HG02759 (cell line): ENCODE results near the gene CA14.
"Not testable (repeated sequence)": the region's sequence is repeated elsewhere in the genome, so short reads cannot be mapped to it uniquely, and the experiment has no call there.

ENCODE experiments used
- ATAC-seq: cut with Tn5 transposase; IDR thresholded peaks from one replicate; pipeline ENCODE4 v1.9.1; 2021; ENCODE audit warnings: mild to moderate bottlenecking, moderate library complexity; ENCODE audit not compliant: unreplicated experiment

The CA14 gene

DNA sequence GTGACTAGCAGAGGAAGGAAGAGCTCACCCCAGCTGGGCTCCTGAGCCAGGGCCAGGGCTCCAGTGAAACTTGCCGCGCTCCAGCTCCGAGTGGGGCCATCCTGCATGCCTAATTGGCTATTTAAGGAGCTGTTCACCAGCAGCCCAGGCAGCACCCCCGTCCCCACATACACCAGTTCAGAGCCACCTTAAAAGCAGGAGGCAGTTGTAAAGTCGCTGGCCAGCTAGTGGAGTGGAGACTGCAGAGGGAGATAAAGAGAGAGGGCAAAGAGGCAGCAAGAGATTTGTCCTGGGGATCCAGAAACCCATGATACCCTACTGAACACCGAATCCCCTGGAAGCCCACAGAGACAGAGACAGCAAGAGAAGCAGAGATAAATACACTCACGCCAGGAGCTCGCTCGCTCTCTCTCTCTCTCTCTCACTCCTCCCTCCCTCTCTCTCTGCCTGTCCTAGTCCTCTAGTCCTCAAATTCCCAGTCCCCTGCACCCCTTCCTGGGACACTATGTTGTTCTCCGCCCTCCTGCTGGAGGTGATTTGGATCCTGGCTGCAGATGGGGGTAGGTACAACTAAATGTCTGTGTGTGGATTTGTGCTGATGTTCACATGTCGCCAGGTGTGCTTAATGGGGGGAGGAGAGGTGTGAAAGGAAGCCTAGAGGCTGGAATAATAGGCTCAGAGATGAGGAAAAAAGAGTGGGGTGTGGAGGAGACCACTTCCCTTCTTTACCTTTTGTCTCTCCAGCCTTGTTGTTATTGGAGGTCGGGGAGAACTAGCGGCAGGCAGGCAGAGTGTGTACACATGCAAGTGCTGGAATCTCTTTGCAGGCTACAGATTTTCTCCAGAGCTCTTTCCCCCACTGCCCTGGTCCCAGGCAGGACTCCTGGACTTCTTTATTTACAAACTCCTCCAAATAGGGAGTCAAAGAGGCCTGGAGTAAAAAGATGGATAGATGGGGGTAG is at the start of gene CA14:
CA14 (plus strand) TSS at position 151 of the 962 bp plus-strand sequence; CDS start at position 506, 355 bp downstream.
- ATAC-seq = no peak

- not testable (repeated sequence) for ATAC-seq
Measured at GRCh38 chr1:150208460-150208859, 49.1 kb upstream of the CA14 start.

DNA sequence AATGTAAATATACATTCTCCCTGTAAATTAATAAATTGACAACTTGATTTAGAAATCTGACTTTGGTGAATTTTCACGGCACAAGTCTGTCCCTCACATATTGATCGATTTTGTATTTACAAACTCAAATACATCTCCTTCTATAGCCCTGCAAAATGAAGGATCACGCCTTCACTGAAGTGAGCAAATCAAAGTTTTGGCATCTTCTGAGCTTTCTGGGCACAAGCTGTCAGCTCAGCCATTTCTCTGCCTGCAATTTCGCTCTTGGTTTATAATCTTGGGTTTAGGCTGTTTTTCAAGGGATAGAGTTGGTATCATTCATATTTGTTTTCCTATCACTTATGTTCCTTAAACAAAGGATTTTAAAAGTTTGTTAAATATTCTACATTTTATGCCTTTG is 47.5 kb upstream of the CA14 start:
- ATAC-seq = no peak

GRCh38 chr1:150210706-150211105 is 46.9 kb upstream of the CA14 start:
- no peak for ATAC-seq

DNA sequence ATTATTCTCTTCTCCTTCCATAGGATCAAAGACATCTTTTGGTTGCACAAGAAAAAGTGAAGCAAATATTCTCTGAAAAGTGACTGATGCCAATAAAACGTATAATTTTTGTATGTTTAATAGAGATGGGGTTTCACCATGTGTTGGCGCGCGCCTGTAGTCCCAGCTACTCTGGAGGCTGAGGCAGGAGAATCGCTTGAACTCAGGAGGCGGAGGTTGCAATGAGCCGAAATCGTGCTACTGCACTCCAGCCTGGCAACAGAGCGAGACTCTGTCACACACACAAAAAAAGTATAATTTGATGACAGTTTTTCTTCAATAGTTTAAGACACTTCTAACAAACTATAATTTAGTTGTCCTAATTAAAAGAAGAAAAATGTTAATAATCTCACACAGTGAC is 45.5 kb upstream of the CA14 start:
- no peak for ATAC-seq

GRCh38 chr1:150213170-150214098 is 44.1 kb upstream of the CA14 start:
- peak; percentile 95 for ATAC-seq

- not testable (repeated sequence) for ATAC-seq
Measured at GRCh38 chr1:150214099-150214756, 43.3 kb upstream of the CA14 start.

DNA sequence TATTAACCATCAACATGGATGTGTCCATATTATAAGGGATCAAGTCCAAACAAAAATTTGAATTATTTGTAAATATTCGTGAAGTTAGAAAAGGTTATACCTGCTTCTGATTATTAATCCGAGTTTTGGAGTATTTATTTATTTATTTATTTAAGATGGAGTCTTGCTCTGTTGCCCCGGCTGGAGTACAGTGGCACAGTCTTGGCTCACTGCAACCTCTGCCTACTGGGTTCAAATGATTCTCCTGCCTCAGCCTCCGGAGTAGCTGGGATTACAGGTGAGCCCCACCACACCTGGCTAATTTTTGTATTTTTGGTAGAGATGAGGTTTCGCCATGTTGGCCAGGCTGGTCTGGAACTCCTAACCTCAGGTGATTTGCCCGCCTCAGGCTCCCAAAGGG is 41.7 kb upstream of the CA14 start:
- not testable (repeated sequence) for ATAC-seq

- ATAC-seq = no peak
Measured at GRCh38 chr1:150221552-150221951, 36.0 kb upstream of the CA14 start.

DNA sequence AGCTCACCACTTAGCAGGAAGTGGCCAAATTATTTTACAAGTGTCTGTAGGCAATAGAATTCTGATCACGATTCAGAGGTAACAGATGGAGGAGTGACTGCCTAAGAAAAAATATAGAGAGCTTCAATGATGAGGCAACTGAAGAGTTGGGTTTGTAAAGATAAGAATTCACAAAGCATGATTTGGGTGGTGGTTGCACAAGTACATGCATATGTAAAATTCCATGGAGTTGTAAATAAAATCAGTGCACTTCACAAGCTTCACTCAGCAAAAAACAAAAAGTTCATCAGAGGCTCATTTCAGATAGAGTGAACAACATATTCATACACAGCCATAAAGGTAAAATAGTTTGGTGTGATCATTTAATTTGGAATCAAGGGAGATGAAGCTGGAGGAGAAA is 32.6 kb upstream of the CA14 start:
- no peak for ATAC-seq

DNA sequence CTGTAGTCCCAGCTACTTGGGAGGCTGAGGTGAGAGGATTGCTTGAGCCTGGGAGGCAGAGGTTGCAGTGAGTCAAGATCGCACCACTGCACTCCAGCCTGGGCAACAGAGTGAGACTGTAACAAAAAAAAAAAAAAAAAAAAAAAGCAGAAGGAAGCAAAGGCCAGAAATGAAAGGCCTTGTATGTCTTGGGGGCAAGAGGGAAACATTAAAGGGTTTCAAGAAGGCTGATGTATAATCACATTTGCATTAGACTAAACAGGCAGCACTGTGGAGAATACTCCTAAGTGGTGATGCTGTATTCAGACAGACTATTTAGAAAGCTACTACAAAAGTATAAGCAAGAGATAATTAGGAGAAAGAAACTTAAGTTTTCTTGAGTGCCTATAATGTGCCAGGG is 32.0 kb upstream of the CA14 start:
- no peak for ATAC-seq

DNA sequence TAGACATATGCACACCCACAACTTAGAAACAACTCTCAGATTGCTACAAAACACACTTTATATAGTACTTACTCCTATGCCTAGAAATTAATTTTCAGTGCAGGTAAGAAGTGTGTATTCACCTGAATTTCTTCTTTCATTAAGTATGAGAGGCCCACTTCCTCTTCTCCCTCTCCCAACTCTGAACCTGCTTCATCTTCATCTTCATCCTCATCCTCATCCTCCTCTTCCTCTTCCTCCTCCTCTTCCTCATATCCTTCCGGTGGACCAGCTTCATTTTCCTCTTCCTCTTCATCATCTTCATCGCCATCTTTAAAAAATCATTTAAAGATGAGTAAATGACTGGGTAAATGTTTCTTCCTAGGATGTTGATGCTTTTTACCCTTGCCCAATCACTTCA is 31.1 kb upstream of the CA14 start:
- no peak for ATAC-seq

DNA sequence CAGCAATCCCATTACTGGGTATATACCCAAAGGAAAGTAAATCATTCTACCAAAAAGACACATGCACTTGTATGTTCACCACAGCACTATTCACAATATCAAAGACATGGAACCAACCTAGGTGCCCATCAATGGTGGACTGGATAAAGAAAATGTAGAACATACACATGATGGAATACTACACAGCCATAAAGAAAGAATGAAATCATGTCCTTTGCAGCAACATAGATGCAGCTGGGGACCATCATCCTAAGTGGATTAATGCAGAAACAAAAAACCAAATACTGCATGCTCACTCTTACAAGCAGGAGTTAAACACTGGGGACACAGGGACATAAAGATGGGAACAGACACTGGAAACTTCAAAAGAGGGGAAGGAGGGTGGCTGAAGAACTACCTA is 30.3 kb upstream of the CA14 start:
- no peak for ATAC-seq

- not testable (repeated sequence) for ATAC-seq
Measured at GRCh38 chr1:150228246-150228645, 29.3 kb upstream of the CA14 start.

GRCh38 chr1:150232921-150233320 is 24.7 kb upstream of the CA14 start:
- not testable (repeated sequence) for ATAC-seq

GRCh38 chr1:150233359-150234308 is 23.9 kb upstream of the CA14 start:
- ATAC-seq = no peak

- no peak for ATAC-seq
Measured at GRCh38 chr1:150234309-150234565, 23.3 kb upstream of the CA14 start.

GRCh38 chr1:150234566-150235293 is 22.8 kb upstream of the CA14 start:
- ATAC-seq = peak; percentile 63

- ATAC-seq = no peak
Measured at GRCh38 chr1:150235294-150235851, 22.2 kb upstream of the CA14 start.
